AG04449 (cell line): ENCODE measurements around the gene MEGF11.

Experiments
- CTCF ChIA-PET: fragments of 350-600 bp; formaldehyde crosslinking; extraction: SDS; loops from one replicate; lab custom pipeline; 2021; ENCODE audit warnings: antibody characterized with exemption; lab: Yijun Ruan, JAX
- POLR2A ChIA-PET: fragments of 400-600, 350-600 bp; formaldehyde crosslinking; extraction: SDS; loops from one replicate; lab custom pipeline; 2020; ENCODE audit warnings: antibody characterized with exemption, inconsistent platforms; lab: Yijun Ruan, JAX
- DNase-seq: peaks from one replicate; pipeline ENCODE4 v3.0.0-alpha.2; 2010; ENCODE audit warnings: low read depth, low spot score
- H3K4me3 ChIP-seq: 2 replicates; pipeline ENCODE4 v1.5.1; 2011; ENCODE audit warnings: low read depth, mild to moderate bottlenecking, control low read depth, low read length
- CTCF ChIP-seq: IDR thresholded peaks from one replicate; pipeline ENCODE4 v1.5.1; 2011; ENCODE audit warnings: mild to moderate bottlenecking, moderate library complexity, low read length, control low read depth, inconsistent platforms; ENCODE audit not compliant: insufficient read depth; ENCODE audit errors: missing control alignments

Gene MEGF11

GRCh38 chr15:65885668-65886218 is 367.8 kb downstream of the MEGF11 start:
- no peak for DNase-seq
- ChIA-PET CTCF (no interaction called here), POLR2A (no interaction called here)
- H3K4me3 ChIP-seq, result no peak overlapping the region
- no peak for TF ChIP-seq CTCF

- POLR2A ChIA-PET, result no interaction called here
- CTCF ChIA-PET, result no interaction called here
- H3K4me3 ChIP-seq, result no peak overlapping the region
- no peak for DNase-seq
- no peak for TF ChIP-seq CTCF
Measured at GRCh38 chr15:65884511-65884910, 369.0 kb downstream of the MEGF11 start.

GRCh38 chr15:65883571-65883970 is 370.0 kb downstream of the MEGF11 start:
- TF ChIP-seq CTCF, result no peak
- CTCF ChIA-PET, result interaction anchor here (0.7 kb wide), 1 partner anchor 244 kb away, joined by 3 read pairs; no protein-coding TSS in a partner anchor
- no peak for DNase-seq
- POLR2A ChIA-PET, result no interaction called here
- no peak overlapping the region for H3K4me3 ChIP-seq

GRCh38 chr15:65881766-65882434 is 371.6 kb downstream of the MEGF11 start:
- POLR2A ChIA-PET, result no interaction called here
- no peak for DNase-seq
- CTCF ChIA-PET, result interaction anchor here (0.6 to 1.2 kb wide), 3 partner anchors 34 to 243 kb away, joined by 3 to 4 read pairs (median 4); no protein-coding TSS in a partner anchor
- no peak overlapping the region for H3K4me3 ChIP-seq
- no peak for TF ChIP-seq CTCF

- DNase-seq, result no peak
- no peak overlapping the region for H3K4me3 ChIP-seq
- no peak for TF ChIP-seq CTCF
- POLR2A ChIA-PET, result no interaction called here
- CTCF ChIA-PET, result no interaction called here
Measured at GRCh38 chr15:65877749-65878148, 375.8 kb downstream of the MEGF11 start.

- ChIA-PET POLR2A (no interaction called here), CTCF (interaction anchor here (0.8 to 1.3 kb wide), 2 partner anchors 18 to 265 kb away, joined by 3 to 5 read pairs; partner anchors contain the start of gene INTS14)
- no peak overlapping the region for H3K4me3 ChIP-seq
- no peak for TF ChIP-seq CTCF
- DNase-seq, result no peak
Measured at GRCh38 chr15:65875458-65875857, 378.1 kb downstream of the MEGF11 start.
